Activated gamma-delta T cell treated with anti-CD3 and anti-CD28 coated beads, Interleukin-2, amount 50 U/mL, for 16 hours (primary cell): ENCODE data around the gene FRMD4A.
"Not testable (repeated sequence)": the region's sequence is repeated elsewhere in the genome, so short reads cannot be mapped to it uniquely, and the experiment has no call there.

Experiments
- DNase-seq: peaks from one replicate; pipeline ENCODE4 v3.0.0-alpha.2; 2020; ENCODE audit warnings: low read depth

FRMD4A gene

DNA sequence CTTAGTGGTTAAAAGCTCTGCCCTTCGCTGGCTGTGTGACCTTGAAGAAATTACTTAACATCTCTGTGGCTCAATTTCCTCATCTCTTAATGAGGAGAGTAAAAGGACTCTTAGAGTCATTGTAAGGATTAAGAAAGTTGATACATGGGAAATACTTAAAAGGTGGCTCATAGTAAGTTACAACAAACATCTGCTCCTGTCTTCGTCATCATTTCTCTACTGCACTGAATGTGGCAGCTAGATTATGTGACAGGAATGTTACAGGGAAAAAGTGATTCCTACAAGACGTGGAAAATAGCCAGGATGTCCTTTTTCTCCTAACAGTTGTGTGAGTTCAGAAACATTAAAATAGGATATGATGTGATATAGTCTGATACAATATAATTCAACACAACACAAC, 184.7 kb downstream of the FRMD4A start:
- no peak for DNase-seq

GRCh38 chr10:14144451-14144850, 186.3 kb downstream of the FRMD4A start:
- no peak for DNase-seq

GRCh38 chr10:14142606-14143250, 188.0 kb downstream of the FRMD4A start:
- DNase-seq = no peak

GRCh38 chr10:14141283-14141682, 189.4 kb downstream of the FRMD4A start:
- DNase-seq = no peak

DNA sequence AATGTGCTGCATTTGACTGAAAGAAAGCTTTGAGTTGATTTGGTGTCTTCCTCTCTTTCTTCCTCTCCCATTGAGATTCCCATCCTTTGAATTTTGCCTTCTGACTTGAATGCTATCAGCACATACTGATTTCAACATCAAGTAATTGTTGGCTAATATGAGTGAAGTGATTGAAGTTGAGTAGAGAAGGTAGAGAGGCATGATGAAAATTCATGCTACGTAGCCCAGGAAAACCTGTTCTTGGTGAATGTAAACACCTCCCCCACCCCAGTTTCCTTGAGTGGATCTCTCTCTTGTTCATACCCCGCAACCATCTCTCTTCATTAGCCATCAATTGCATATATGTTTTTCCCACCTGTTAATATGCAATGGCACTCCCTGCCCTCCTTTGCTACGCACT, 193.3 kb downstream of the FRMD4A start:
- DNase-seq = no peak

DNA sequence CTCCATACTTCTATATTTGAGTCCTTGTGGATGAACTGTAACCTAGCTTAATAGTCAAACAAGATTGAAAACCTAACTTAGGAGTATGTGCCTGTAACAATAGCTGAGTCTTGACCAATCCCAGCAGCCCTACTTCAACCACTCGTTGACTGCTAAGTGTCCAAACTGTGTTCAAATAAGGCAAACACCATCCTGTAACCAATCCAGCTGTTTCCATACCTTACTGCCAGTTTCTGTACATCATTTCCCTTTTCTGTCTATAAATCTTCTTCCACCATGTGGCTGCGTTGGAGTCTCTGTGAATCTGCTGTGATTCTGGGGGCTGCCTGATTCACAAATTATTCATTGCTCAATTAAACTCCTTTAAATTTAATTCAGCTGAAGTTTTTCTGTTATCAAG, 195.5 kb downstream of the FRMD4A start:
- not testable (repeated sequence) for DNase-seq

GRCh38 chr10:14134275-14134674, 196.4 kb downstream of the FRMD4A start:
- DNase-seq = no peak

DNA sequence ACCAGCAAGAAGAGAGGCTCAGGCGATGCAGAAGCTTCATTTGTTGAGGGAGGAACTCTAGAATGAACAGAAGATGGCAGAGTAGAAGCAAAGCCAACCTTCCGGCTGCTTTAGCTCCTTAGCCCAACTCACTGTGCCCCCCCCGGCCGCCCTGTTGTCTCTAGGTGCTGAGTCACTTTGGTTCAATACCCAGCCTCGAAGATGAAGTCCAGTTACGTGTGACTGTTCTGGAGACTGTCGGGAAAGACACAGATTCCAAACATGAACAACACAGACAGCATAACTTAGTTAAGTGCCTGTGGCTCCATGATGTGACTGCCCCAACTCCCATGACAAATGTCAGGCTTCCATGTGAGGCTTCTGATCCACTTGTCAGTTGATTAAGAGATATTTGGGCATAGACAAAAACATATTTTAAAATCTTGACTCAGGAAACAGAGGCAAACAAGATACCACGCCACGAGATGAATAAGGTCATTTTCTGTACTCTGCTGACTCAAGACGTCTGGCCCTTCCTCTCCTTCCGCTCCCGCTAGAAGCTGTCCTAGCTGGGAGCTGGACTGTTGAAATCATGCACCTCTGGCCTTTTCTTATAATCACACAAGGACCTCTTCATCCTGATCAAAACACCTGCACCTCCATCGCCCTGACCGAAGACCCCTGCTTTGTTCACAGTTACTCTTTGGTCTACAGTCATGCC, 199.3 kb downstream of the FRMD4A start:
- DNase-seq = no peak

DNA sequence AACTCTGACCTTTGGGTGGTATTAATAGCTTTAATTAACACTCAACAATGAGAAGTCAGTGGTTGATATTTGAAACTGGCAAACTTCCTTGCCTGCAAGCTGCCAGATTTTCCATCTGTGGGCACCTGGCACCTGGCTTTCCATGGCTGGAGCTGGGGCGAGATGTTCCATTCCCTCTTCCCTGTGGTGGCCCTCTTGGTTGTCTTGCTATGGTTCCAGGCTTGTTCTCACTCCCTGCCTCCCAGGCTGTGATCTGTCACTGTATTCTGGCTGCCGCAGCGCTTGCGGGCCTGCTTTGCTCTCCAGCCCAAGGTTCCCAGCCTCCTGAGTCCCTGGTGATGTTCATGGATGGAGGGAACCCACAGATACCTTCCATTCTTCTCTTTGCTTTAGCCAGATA, 201.0 kb downstream of the FRMD4A start:
- DNase-seq = no peak

DNA sequence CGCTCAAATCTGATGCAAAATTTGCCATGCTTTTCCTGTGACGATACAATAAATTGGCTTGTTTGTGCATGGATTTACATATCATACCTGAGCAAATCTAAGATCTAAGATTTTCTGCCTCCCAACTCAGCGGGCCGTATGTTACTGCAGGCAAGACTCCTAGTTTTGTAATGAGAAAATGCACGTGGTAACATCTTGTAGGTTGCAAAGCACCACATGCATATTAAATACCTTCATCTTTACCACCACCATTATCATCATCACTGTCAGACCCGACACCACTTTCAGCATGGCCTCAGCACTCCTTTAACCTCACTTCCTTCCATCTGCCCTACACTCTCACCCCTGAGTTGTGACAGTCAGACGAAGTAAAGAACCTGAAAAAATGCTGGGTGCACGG, 202.2 kb downstream of the FRMD4A start:
- DNase-seq = no peak

DNA sequence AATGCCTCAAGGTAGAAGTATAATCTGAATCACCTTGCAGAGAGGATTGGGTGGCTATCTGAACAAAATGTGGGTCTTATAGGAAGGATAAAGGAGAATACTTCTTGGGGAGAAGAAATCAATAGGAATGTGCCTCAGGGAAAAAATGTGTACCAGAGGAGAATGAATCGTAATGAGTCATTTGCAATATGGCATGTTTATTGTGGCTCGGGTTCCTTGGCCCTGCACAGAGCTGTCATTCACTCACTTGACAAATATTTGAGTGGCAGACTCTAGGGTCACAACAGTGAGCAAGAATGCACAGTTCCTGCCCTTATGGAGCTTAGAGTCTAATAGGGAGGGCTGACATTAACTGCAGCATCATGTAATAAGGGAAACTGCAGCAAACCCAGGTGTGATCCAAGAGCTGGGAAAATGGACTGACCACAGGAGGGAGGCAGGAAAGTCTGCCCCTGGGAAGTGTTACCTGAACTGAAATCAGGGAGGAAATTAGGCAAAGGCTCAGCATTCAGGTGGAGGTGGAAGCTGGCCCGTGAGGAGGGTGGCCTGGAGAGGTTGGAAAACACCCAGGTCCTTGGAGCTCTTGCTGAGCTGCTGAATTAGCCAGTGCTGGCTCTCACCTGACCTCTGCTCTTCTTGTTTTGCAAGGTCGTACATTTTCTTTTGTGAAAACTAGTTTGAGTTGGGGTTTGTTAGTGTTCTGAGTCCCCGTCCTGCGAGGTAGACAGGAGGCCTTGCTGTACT, 203.9 kb downstream of the FRMD4A start:
- no peak for DNase-seq

DNA sequence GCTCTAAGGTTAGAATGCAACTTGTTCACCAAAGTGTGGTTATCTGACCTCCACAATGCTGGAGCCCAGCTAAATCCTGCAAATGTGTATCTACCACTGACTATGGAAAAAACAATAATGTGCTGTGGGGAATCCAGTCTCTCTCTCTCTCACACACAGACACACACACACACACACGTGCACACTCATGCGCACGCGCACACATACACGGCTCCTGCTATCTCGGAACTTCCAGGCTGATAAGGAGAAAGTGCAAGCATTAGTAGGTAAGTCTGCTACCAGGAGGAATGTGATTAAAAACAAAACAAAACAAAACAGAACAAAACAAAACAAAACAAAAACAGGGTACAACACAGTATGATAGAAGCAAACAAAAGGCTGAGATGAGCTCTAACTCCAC, 205.2 kb downstream of the FRMD4A start:
- DNase-seq = no peak

DNA sequence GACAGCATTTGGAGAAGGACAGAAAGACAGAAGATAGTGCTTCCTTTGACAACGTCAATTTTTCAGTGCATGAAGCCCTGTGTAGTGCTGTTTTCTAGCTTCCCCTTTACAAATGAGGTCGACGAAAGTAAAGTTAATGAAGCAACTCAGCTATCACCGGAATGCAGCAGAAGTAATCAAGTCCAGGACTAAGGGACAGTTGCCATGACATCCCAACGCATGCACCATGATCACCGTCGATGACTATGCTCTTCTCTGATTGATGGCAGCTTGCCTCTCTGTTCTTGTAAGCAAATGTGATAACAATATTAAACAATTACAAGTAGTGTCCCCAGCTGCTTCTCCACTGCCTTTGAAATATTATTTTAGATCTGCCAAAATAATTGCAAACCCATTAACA, 205.8 kb downstream of the FRMD4A start:
- no peak for DNase-seq

- DNase-seq = no peak
Measured at GRCh38 chr10:14123139-14123538, 207.6 kb downstream of the FRMD4A start.

DNA sequence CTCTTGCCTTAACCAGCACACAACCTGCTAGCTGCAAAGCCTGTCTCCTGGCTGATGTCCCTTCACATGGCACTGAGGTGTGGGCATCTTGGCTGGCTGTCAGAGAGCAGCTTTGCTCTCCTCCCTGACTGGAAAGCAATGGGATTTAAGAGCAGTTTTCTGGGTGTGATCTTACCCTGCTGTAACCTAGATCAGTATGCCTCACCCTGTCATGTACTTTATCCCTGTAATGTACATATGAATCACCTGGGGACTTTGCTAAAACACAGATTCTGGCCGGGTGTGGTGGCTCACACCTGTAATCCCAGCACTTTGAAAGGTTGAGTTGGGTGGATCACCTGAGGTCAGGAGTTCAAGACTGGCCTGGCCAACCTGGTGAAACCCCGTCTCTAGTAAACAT, 209.9 kb downstream of the FRMD4A start:
- DNase-seq = no peak

GRCh38 chr10:14118953-14119352, 211.8 kb downstream of the FRMD4A start:
- no peak for DNase-seq

DNA sequence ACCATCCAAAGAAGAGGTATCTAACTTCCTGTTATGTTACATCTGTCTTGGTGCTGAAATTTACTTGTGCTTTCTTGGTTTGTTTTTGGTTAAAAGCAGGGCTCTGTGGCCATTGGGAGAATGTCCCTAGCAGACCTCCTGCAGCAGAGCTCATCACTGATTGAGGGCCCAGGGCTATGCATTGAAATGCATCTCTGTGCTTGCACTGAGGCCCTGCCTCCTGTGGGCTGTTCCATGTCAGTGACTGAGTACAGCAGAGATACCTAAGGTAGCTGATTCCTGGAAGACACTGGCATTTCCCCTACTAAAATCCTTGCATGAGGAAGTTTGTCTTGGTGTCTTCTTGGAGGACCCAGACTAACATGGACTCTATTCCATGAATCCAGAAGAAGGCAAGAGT, 213.9 kb downstream of the FRMD4A start:
- DNase-seq = no peak

GRCh38 chr10:14116021-14116420, 214.7 kb downstream of the FRMD4A start:
- no peak for DNase-seq

DNA sequence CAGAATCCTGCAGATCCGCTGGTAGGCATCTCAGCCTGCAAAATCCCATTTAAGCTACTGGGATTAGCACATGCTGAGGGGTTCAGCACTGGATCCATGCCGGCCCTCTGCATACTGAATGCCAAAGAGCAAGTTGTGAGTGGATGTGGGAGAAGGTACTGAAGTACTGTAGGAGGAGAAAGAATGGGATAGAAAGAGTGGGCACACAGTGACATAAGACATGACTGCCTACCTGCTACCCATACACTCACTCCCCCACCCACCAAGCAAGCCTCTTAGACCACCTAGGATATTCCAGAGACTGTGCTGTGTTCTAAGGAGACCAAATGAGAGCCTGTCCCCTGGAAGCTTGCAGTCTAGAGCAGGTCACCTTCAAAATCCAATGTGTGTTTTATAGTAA, 215.9 kb downstream of the FRMD4A start:
- no peak for DNase-seq

GRCh38 chr10:14112056-14112455, 218.7 kb downstream of the FRMD4A start:
- no peak for DNase-seq

GRCh38 chr10:14111208-14111607, 219.5 kb downstream of the FRMD4A start:
- no peak for DNase-seq

DNA sequence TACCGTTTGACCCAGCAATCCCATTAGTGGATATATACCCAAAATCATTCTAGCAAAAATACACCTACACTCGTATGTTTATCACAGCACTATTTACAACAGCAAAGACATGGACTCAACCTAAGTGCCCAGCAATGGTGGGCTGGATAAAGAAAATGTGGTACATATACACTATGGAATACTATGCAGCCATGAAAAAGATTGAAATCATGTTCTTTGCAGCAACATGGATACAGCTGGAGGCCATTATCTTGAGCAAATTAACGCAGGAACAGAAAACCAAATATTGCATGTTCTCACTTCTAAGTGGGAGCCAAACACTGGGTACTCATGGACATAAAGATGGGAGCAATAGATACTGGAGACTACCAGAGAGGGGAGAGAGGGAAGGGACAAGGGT, 223.9 kb downstream of the FRMD4A start:
- no peak for DNase-seq

DNA sequence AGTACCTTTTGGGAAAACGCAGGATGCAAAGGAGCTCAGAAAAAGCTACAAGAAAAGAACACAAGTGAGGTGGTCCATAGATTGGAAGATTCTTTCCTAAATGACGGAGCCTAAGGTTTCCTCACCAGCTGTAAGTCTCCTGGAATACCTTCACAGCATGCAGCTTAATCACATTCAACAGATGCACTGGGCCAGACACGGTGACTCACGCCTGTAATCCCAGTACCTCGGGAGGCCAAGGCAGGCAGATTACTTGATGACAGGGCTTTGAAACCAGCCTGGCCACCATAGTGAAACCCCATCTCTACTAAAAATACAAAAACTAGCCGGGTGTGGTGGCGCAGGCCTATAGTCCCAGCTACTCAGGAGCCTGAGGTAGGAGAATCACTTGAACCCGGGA, 228.7 kb downstream of the FRMD4A start:
- DNase-seq = no peak
